DMS153 treated with DMSO at 0.1 percent for 48 hours (cell line): ENCODE data around the gene FAM110C.
"Not testable (repeated sequence)": the region's sequence is repeated elsewhere in the genome, so short reads cannot be mapped to it uniquely, and the experiment has no call there.

Experiments
- DNase-seq: peaks from one replicate; lab custom pipeline; 2025; ENCODE audit not compliant: unreplicated experiment; lab: John Stamatoyannopoulos, UW

The FAM110C gene

DNA sequence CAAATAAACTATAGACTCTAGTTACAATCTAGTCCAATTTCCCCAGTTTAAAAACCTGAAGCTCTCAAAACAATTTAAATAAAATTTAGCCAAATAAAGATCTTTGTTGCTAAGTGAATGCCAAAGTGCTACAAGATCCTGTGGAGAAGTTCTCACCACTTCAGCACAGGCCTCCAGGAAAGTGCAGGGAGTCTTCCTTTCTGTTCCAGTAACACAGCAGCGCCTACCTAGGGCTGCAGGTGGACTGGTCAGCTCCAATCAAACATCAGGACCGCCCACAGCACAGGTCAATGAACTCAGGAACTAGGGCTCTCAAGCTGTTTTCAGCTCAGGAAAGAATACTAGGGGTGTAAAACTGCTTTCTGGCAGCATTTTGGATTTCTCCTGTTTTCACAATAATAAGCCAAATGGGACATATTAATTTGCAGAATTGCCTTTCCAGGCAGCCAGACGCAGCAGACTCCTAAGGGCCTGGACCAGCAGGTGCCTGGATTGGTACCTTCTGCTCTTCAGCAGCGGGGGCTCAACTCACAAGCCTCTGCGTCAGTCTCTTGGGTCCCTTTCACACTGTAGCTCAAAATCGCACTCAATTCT is 1.5 kb downstream of the FAM110C start:
- DNase-seq = no peak

DNA sequence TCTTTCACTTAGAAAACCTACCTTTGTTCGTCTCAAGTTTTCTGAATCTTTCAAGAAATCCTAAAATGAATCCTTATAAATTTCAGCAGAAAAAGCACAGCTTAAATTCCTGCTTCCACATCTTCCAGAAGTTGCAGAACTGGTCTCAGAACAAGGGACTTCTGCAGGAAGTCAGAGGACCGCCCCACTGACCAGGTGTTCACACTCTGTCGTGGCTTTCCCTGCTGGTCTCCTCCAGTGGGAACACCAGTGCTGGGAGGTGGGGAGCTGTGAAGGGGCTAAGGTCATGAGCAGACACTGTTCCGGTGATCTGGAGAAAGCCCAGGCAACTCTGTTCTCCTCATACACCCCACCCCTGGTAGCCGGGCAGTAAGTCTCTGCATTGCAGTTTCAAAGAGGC is 3.5 kb downstream of the FAM110C start:
- DNase-seq = no peak

DNA sequence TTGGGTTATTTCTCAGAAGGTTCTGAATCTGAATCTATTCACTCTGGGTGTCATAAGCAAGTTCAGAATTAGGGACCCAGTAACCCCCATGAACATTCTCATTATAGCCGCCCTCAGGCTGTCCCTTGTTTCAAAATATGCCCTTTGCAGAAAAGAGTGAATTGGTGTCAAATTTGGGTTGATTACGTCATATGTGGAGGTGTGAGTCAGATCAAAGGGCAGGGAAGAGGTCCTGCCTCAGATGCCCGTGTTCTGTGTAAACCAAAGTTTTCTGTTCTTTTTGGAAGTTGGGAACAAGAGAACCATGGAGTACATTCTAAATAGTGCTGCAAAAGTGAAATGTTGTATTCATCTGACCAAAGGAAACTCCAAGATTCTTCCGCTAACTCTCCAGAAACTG is 5.8 kb downstream of the FAM110C start:
- no peak for DNase-seq

DNA sequence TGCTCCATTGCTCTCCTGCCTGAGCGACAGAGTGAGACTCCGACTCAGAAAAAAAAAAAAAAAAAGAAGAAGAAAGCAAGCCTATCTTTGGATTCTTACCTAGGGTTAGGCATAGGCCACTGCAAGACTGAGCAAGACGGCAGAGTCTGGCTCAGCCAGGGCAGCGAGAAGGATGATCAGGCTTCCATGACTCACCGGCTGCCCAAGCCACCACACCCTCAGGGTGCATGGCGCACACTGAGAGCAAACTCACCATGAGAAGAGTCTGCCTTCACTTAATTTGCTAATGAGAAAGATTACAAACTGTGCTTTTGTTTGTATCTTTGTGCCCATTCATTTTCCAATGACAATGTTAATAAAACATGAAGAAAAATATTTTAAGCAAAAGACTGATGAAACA is 8.2 kb downstream of the FAM110C start:
- no peak for DNase-seq

DNA sequence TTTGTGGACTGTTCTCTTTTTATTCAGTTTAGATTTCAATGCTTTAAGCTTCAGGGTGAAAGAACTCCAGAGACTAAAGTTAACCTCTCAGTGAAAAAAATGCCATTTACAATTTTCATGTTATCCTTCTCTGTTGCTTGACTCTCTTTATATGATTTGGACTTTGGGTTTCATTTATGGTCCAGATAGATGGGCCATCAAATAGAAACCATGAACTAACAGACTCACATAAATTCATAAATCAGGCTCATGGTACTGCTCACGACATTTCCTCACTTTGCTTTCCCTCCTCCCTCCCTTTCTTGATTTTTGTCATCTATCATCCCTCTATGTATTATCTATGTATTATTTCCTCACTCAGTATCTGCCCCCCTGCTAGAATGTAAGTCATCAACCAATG is 10.0 kb downstream of the FAM110C start:
- no peak for DNase-seq

DNA sequence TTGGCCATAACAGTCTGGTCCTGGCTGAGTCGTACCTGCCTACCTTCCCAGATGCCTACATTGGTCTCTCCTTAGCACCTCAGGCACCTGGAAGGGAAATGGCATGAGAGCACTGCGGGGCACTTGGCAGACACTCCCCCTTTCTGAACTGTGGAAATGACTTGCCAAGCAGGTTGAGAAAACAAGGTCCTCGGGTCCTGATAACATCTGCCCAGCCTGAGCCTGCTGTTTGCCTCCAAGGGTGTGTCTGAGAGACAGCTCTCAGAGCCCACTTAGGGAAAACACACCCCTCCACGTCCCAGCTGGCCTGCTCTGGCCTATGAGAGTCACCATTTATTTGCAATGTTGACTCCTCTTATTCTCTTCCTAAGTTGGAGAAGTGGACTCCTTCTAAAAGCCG is 10.5 kb downstream of the FAM110C start:
- DNase-seq = no peak

DNA sequence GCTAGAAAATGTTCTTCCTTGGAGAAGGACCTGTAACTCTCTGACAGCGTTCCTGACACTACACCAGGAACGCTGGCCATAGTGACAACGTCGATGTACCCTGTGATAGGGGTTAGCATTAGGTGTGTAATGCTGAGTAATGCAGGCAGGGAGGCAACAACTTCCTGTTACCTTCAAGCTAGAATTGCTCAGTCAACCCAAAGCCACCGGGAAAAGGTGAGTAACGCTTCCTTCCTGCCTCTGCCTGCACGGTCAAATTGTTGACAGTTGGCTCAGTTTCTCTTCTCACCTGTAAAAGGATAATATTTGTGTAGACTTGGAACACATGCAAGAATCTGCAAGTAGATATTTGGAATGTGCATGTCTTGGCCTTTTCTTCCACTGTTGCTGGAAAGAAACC is 12.7 kb downstream of the FAM110C start:
- no peak for DNase-seq

DNA sequence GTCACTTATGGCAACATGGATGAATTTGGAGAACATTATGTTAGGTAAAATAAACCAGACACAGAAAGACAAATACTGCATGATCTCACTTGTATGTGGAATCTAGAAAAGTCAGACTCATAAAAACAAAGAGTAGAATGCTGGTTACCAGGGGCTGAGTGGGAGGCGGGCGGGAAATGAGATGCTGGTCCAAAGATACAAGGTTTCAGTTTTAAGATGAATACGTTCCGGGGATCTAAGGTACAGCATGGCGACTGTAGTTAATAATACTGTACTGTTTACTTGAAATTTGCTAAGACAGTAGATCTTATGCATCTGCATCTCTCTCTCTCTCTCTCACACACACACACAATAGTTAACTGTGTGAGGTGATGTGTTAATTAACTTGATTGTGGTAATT is 14.2 kb downstream of the FAM110C start:
- no peak for DNase-seq

DNA sequence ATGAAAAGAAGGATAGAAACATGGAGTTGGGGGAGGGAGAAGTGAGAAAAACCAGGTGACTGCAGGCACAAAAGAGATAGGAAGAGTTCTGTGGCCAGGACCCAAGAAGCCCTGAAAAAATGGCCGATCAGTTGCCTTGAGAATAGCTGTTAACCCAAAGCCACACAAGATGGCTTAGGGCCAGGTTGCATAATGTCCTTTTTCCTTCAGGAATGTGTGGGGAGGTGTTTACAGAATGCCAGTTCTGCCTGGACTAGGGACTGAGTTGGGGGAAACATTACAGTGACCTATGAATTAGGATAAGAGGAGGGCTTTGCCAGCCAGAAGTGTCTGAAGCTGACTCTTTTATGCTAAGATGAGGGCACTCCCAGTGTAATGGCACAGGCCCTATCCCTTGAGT is 17.1 kb downstream of the FAM110C start:
- no peak for DNase-seq

DNA sequence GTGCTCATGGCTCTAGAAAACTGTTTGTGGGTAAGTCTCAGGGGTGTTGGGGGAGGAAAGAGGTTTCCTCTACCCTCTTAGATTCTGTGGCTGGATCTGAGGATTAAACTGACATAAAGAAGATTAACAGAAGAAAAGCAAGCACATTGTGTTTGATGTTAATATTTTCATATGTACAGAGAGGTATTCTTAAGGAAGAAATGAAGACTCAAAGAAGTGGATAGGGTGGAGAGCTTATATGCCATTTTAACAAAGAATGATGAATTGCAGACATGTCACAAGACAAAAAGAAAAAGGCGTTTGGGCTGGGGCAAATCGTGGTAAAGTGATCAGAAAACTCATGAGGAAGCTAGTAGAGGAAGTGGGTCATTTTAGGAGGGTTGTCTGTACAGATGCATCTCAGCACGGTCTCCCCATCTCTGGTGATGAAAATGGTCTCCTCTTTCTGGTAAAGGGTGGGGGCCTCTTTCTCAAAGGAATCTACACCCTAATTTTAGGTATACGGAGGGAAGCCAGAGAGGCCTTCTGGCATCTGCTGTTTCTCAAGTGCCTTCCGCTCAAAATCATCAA is 17.8 kb downstream of the FAM110C start:
- no peak for DNase-seq

DNA sequence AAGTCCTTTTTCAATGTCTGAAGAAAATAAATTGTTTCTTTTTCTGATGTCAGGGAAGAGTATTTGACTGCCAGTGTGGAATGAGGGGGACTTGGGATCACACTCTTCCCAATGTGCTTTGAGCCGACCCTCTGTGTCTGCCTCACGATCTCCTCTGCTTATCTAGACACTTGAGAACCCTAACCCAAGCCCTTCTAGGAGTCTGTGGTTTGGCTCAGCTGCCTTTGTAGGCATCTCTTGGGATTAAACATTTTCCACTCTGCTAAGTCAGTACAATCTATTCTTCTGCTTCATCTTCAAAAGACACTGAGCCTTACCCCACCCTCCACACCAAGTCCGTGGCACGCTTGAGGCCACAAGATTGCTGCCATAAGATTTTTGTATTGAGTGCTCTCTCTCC is 19.4 kb downstream of the FAM110C start:
- DNase-seq = no peak

DNA sequence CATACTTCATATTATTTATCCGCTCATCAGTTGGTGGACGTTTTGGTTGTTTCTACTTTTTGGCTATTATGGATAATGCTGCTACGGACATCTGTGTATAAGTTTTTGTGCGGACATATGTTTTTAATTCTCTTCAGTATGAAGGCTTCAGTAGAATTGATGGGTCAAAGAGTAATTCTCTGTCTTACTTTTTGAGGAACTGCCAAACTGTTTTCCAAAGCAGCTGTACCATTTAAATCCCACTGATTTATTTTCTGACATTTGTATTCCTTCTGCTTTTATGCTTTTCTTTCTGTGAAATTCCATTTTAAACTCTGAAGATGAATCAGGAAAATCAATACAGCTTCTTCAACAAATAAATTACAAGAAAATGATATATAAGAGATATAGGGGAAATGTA is 20.8 kb downstream of the FAM110C start:
- DNase-seq = no peak

DNA sequence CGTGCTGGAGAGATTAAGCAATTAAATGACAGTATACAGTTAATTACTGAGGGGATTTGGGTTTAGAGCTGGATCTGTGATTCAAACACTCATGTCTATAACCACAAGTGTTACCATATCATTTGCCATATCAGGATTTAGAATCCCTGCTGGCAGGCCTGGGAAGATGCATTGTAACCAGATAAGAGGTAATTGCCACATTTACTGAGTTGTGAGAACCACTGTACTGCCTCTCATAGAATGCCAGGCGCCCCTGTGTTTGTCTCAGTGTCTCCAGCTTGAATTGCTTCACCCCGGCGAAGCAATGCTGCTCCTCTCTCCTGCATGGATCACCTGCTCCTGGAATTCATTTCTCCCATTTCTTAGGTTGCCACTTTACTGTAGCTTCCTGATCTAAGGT is 21.7 kb downstream of the FAM110C start:
- not testable (repeated sequence) for DNase-seq

DNA sequence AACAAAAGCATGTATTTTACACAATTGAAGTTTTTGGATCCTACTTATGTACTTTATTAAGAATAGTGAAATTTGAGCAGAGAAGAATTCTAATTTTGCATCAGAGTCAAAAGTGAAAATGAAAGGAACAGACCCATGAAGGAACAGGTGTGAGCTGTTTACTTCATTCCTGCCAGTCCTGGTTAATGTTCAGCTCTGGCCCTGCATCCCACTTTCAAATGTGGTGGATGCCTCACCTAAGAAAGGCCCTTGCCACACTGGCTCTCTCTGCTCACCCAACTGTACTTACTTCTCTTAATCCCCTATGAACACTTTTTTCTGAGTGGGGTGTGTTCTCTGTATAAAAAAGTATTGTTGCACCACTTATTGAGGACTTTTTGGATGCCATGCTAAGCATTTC is 22.2 kb downstream of the FAM110C start:
- no peak for DNase-seq

DNA sequence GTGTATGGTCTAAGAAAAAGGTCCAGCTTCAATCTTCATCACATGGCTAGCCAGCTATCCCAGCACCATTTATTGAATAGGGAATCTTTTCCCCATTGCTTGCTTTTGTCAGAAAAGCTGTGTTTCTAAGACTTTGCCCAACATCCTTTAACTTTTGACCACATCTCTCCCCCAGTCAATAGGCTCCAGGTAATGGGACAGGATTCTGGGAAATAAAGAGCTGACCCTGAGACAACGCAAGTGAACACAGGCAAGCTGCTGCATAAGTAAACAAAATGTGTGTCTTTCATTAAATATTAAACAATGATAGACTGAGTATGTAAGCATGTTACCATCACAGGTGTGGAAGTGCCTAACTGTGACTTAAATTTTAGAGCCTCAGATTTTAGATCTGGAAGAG is 23.0 kb downstream of the FAM110C start:
- DNase-seq = no peak

DNA sequence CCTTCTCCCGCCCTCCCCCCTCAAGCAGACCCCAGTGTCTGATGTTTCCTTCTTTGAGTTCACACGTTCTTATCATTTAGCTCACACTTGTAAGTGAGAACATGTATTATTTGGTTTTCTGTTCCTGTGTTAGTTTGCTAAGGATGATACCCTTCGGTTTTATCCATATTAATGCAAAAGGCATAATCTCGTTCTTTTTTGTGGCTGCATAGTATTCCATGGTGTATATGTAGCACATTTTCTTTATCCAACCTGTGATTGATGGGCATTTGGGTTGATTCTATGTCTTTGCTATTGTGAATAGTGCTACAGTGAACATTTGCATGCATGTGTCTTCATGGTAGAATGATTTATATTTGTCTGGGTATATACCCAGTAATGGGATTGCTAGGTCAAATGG is 24.1 kb downstream of the FAM110C start:
- not testable (repeated sequence) for DNase-seq

DNA sequence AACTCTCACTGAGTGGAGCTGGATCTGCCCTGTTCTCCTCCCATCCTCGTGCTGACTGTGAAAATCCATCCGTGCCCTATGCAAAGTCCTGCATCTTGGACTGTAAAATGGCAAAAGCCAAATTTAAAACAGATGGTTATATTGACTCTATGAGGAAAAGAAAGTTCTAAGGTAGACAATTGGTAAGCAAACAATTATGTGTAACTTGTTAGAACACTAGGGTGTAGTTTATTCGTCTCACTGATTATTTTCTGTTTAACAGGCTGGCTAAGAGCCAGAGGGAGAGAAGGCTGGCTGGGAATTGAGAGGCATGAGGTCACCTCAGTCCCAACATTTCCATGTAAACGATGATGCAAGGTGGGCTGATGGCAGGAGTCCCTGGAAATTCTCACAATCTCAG is 26.0 kb downstream of the FAM110C start:
- DNase-seq = not testable (repeated sequence)

DNA sequence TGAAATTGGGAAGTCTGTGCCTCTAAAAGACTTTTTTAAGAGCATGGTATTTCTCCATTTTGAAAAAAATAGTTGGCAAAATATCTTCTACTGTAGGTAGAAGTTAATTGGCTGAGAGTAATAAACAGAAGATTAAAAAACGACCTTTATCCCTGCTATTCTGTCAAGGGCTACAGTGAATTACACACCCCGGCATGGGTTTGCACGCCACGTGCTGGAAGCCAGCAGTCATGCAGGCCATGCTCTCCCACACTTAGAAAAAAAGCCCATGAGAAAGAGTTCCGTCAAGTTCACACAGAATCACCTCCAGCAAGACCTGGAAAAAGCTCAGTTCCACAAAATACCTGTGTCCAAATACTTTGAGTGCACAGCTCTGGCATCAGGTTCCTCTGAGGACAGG is 26.8 kb downstream of the FAM110C start:
- DNase-seq = no peak

DNA sequence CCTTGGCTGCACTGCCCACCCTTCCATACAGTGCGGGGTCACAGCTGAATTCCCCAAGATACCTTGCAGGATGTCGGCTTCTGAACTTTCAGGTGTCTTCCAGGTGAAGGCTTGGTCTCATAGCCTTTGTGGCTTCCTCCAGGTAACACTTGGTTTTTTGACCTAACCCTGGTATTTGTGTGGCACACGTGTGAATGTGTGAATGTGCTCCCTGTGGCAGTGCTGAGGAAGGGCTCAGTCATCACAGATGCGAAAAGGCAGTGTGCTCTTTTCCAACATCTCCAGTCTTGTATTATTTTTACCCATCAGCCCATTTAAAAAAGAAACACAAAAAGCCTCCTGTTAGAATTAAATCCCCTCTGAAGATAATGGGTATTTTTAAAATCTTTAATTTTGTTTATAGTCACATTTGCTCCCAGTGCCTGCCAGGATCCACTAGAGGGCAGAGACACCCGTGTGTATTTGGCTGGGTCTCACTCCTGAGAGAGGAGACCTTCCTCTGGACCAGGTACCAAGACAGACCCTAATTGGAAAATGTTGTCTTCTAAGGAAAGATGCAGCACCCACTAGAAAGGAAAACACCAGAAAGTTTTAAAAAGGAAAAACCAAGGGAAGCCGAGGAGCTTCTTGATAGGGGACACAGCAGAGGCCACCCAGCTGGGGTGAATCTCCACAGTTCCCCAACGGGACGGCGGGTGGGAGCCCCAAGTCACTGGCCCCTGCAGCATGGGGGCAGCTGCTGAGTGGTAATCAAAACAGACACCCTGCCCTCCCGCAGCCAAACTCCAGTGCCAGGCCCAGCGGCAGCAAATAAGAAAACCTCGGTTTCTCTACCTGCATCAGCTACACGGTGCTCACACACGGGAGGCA is 27.7 kb downstream of the FAM110C start:
- no peak for DNase-seq

DNA sequence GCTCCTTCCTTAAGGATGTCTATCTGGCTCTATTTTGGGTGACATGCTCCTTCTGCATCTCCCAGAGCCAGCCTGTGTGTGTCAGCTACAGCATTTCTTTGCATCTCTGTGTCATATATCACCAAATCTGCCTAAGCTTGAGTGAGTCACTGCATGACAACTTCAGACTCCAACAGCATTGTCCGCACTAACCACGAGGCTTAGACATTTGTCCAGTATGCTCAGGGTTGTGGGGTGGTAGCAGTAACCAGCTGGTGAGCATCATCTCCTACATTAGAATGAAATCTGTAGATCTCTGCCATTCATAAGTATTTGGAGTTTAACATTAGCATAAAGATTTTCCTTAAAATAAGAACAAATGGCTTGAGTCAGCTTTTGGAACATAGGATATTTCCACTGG is 30.4 kb downstream of the FAM110C start:
- not testable (repeated sequence) for DNase-seq

DNA sequence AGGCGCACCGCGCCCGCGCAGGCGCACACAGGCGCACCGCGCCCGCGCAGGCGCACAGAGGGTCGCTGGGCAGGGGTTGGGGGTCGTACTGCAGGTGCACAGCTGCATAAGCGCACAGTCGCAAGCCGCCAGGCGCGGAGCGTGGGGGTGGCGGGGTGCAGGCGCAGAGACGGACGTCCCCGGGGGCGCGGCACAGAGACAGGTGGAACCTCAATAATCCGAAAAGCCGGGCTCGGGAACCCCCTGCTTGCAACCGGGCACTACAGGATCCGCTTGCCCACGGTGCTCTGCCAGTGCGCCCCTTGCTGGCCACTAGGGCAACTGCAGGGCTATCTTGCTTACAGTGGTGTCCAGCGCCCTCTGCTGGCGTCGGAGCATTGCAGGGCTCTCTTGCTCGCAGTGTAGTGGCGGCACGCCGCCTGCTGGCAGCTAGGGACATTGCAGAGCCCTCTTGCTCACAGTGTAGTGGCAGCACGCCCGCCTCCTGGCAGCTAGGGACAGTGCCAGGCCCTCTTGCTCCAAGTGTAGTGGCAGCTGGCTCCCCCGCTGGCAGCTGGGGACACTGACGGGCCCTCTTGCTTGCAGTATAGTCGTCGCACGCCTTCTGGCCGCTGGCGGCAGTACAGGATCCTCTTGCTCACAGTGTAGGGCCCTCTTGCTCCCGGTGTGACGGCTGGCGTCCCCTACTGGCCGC is 34.9 kb downstream of the FAM110C start:
- no peak for DNase-seq
